Measurements from ENCODE around the gene HINFP. TPM values are rescaled to one million over a fixed set of nuclear protein-coding genes. Genes with fewer than 3 reads are reported as not detected.
"Not testable (repeated sequence)": the region's sequence is repeated elsewhere in the genome, so short reads cannot be mapped to it uniquely, and the experiment has no call there.

HINFP gene
- total RNA-seq, 1 experiment from 2014 or later, result 23.4 TPM

- no TSS peak for BruUV-seq (replicated peaks)
- Mint-ChIP-seq H3K4me3 (ENCODE audit: unreplicated experiment) (no peak overlapping the region), H3K9me3 (ENCODE audit: unreplicated experiment) (no peaks in the 10 kb centered on the region), H3K27me3 (ENCODE audit: insufficient read depth, unreplicated experiment) (no peaks in the 10 kb centered on the region), H3K4me1 (ENCODE audit: insufficient read depth, unreplicated experiment) (peaks cover 15% of the 10 kb centered on the region), H3K36me3 (ENCODE audit: insufficient read depth, unreplicated experiment) (no peaks in the 10 kb centered on the region), H3K27ac (ENCODE audit: low read depth, unreplicated experiment) (no peak overlapping the region)
- DNase-seq (ENCODE audit: unreplicated experiment), result peak; percentile 57
- POLR2A ChIA-PET, result interaction anchor here (0.7 to 3.8 kb wide), 9 partner anchors 10 to 82 kb away, joined by 3 to 21 read pairs (median 4); partner anchors contain the start of genes C2CD2L, CBL, DPAGT1 and HINFP
- CTCF ChIA-PET, result interaction anchor here (1.0 to 5.4 kb wide), 6 partner anchors 9 to 307 kb away, joined by 3 to 43 read pairs (median 4); no protein-coding TSS in a partner anchor
- no peak for TF ChIP-seq CTCF (IDR thresholded peaks at IDR 0.05; ENCODE audit: unreplicated experiment)
- intact Hi-C loops (cut with micrococcal nuclease), result no loop called here
Measured at GRCh38 chr11:119166368-119167076, 45.1 kb downstream of the HINFP start.

DNA sequence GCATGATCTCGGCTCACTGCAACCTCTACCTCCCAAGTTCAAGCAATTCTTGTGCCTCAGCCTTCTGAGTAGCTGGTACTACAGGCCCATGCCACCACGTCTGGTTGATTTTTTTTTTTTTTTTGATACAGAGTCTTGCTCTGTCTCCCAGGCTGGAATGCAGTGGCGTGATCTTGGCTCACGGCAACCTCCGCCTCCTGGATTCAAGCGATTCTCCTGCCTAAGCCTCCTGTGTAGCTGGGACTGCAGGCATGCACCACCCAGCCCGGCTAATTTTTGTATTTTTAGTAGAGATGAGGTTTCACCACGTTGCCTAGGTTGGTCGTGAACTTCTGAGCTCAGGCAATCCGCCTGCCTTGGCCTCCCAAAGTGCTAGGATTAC, 45.7 kb downstream of the HINFP start:
- BruUV-seq (replicated peaks); intact Hi-C loops (cut with micrococcal nuclease); DNase-seq (ENCODE audit: unreplicated experiment); H3K27me3 Mint-ChIP-seq (ENCODE audit: insufficient read depth, unreplicated experiment); H3K9me3 Mint-ChIP-seq (ENCODE audit: unreplicated experiment); H3K27ac Mint-ChIP-seq (ENCODE audit: low read depth, unreplicated experiment); H3K36me3 Mint-ChIP-seq (ENCODE audit: insufficient read depth, unreplicated experiment); H3K4me3 Mint-ChIP-seq (ENCODE audit: unreplicated experiment): not testable (repeated sequence)
- POLR2A ChIA-PET, result interaction anchor here (0.7 to 3.8 kb wide), 11 partner anchors 9 to 189 kb away, joined by 3 to 21 read pairs (median 4); partner anchors contain the start of genes C2CD2L, CBL, DPAGT1 and HINFP
- peaks cover 15% of the 10 kb centered on the region for H3K4me1 Mint-ChIP-seq (ENCODE audit: insufficient read depth, unreplicated experiment)
- CTCF ChIA-PET, result interaction anchor here (1.0 to 5.4 kb wide), 7 partner anchors 10 to 70 kb away, joined by 3 to 43 read pairs (median 3); partner anchors contain the start of gene CBL

DNA sequence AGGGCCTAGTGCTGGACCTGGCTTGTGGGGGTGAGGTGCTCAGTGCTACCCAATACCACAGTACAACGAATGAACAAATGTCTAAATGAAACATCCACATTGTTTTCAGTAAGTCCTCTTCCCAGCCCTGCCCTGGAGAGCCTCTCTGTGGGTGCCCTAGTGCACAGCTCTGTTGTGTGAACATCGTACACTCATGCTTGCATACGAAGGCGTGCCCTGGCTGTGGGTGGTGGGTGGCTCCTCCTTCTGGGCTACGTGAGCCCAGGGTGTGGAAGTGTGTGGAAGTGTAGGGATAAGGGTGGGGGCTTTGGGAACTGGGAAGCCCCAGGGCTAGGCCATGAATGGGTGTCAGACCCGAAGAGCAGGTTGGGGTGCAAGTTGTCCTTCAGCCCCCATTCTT, 46.6 kb downstream of the HINFP start:
- no peaks in the 10 kb centered on the region for H3K27me3 Mint-ChIP-seq (ENCODE audit: insufficient read depth, unreplicated experiment)
- peak overlapping the region; percentile 54 for H3K27ac Mint-ChIP-seq (ENCODE audit: low read depth, unreplicated experiment)
- intact Hi-C loops (cut with micrococcal nuclease), result loop anchor here (2.0 kb wide), 1 partner anchor 29 kb away; no protein-coding TSS in a partner anchor
- peaks cover 15% of the 10 kb centered on the region for H3K4me1 Mint-ChIP-seq (ENCODE audit: insufficient read depth, unreplicated experiment)
- H3K36me3 Mint-ChIP-seq (ENCODE audit: insufficient read depth, unreplicated experiment), result no peaks in the 10 kb centered on the region
- peak overlapping the region; percentile 82 for H3K4me3 Mint-ChIP-seq (ENCODE audit: unreplicated experiment)
- BruUV-seq (replicated peaks), result no TSS peak
- TF ChIP-seq CTCF (IDR thresholded peaks at IDR 0.05; ENCODE audit: unreplicated experiment), result no peak
- ChIA-PET CTCF (interaction anchor here (0.7 to 5.4 kb wide), 7 partner anchors 9 to 71 kb away, joined by 3 to 43 read pairs (median 3); partner anchors contain the start of gene CBL), POLR2A (interaction anchor here (0.7 to 3.8 kb wide), 4 partner anchors 22 to 189 kb away, joined by 3 to 21 read pairs (median 4); partner anchors contain the start of genes DPAGT1 and HMBS)
- H3K9me3 Mint-ChIP-seq (ENCODE audit: unreplicated experiment), result no peaks in the 10 kb centered on the region
- peak; percentile 23 for DNase-seq (ENCODE audit: unreplicated experiment)

- Mint-ChIP-seq H3K4me3 (ENCODE audit: unreplicated experiment) (peak within 1 kb of the TSS; percentile 82), H3K9me3 (ENCODE audit: unreplicated experiment) (no peaks in the 10 kb centered on the region), H3K27ac (ENCODE audit: low read depth, unreplicated experiment) (peak within 1 kb of the TSS; percentile 54), H3K36me3 (ENCODE audit: insufficient read depth, unreplicated experiment) (no peaks in the 10 kb centered on the region), H3K27me3 (ENCODE audit: insufficient read depth, unreplicated experiment) (no peaks in the 10 kb centered on the region), H3K4me1 (ENCODE audit: insufficient read depth, unreplicated experiment) (peaks cover 15% of the 10 kb centered on the region)
- peak; percentile 86 for TF ChIP-seq CTCF (IDR thresholded peaks at IDR 0.05; ENCODE audit: unreplicated experiment)
- DNase-seq (ENCODE audit: unreplicated experiment), result peak; percentile 85
- POLR2A ChIA-PET, result interaction anchor here (0.6 to 3.8 kb wide), 14 partner anchors 9 to 969 kb away, joined by 3 to 21 read pairs (median 4); partner anchors contain the start of genes C2CD2L, CBL, DPAGT1 and HINFP
- CTCF ChIA-PET, result interaction anchor here (0.5 to 5.4 kb wide), 22 partner anchors 8 to 302 kb away, joined by 3 to 43 read pairs (median 4); partner anchors contain the start of gene CBL
- BruUV-seq (replicated peaks), result TSS peak; percentile 46
- intact Hi-C loops (cut with micrococcal nuclease), result loop anchor here (2.0 kb wide), 1 partner anchor 28 kb away; no protein-coding TSS in a partner anchor
Measured at GRCh38 chr11:119168471-119169281, 47.3 kb downstream of the HINFP start, which contains the start of gene NLRX1. TSS of gene NLRX1 (plus strand) at chr11:119168725. CDS start at chr11:119171404, 2,679 bp downstream.
